ENCODE measurements around the gene MED13. TPM values are rescaled to one million over a fixed set of nuclear protein-coding genes. Genes with fewer than 3 reads are reported as not detected.

The MED13 gene
- total RNA-seq, 1 experiment from 2014 or later: 77.6 TPM

DNA sequence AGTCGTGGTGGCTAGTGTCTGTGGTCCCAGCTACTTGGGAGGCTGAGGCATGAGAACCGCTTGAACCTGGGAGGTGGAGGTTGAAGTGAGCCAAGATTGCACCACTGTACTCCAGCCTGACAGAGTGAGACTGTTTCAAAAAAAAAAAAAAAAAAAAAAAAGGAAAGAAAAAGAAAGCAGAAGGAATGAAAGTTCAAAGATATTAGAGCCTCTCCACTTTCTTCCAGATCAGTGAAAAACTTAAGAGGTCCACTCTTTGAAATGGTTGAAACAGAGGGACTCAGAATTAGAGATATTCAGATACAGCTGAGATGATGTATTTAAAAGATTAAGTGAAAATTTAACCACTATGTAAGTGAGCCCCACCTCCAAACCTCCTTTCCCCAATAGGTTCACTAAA lies 16.8 kb downstream of the MED13 start:
- Mint-ChIP-seq H3K27me3 (ENCODE audit: insufficient read depth, unreplicated experiment) (no peaks in the 10 kb centered on the region), H3K36me3 (ENCODE audit: insufficient read depth, unreplicated experiment) (peaks cover 81% of the 10 kb centered on the region), H3K9me3 (ENCODE audit: unreplicated experiment) (no peaks in the 10 kb centered on the region), H3K4me3 (ENCODE audit: unreplicated experiment) (no peak overlapping the region), H3K4me1 (ENCODE audit: low read depth, unreplicated experiment) (peaks cover 13% of the 10 kb centered on the region), H3K27ac (ENCODE audit: unreplicated experiment) (no peak overlapping the region)
- intact Hi-C loops (cut with micrococcal nuclease; ENCODE audit: unreplicated experiment): no loop called here
- no peak for TF ChIP-seq CTCF (IDR thresholded peaks at IDR 0.05; ENCODE audit: insufficient read depth in 1 of 2, low read depth in 1 of 2, low read length in 1 of 2, severe bottlenecking in 1 of 2, unreplicated experiment in 1 of 2)
- H3K27me3 ChIP-seq (replicated peaks; ENCODE audit: control insufficient read depth, insufficient read depth, low read length): no peaks in the 10 kb centered on the region
- POLR2A ChIA-PET: no interaction called here
- no peaks in the 10 kb centered on the region for H3K4me1 ChIP-seq
- DNase-seq: no peak
- no TSS peak for BruUV-seq (replicated peaks)
- CTCF ChIA-PET: no interaction called here
- H3K36me3 ChIP-seq (ENCODE audit: control insufficient read depth, insufficient read depth, low read length): 0 out of 2 replicates have a peak, but pooled peaks cover 1% of the 10 kb centered on the region
- no peaks in the 10 kb centered on the region for H3K9me3 ChIP-seq
- no peak overlapping the region for H3K4me3 ChIP-seq (ENCODE audit: low read depth, low read length)

DNA sequence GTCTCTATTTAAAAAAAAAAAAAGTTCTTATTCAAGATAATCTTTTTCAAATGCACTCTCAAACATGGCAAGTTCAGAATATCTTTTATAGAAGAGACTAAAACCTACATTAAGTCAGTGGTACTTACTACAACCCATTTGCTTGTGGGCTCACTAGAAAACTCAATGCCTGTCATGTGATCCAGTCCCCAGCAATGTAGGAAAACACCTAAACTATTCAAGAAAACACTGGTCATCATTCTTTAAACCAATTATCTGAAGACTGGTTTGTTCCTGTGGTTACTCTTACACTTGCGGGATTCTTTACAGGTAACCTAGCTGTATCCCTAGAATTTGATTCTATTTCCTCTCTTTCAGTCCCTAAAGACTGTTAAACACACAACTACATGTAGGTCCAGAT lies 19.6 kb downstream of the MED13 start:
- intact Hi-C loops (cut with micrococcal nuclease; ENCODE audit: unreplicated experiment): no loop called here
- POLR2A ChIA-PET: no interaction called here
- no peaks in the 10 kb centered on the region for H3K27me3 ChIP-seq (replicated peaks; ENCODE audit: control insufficient read depth, insufficient read depth, low read length)
- Mint-ChIP-seq H3K27me3 (ENCODE audit: insufficient read depth, unreplicated experiment) (no peaks in the 10 kb centered on the region), H3K4me3 (ENCODE audit: unreplicated experiment) (no peak overlapping the region), H3K4me1 (ENCODE audit: low read depth, unreplicated experiment) (no peaks in the 10 kb centered on the region), H3K9me3 (ENCODE audit: unreplicated experiment) (no peaks in the 10 kb centered on the region), H3K27ac (ENCODE audit: unreplicated experiment) (no peak overlapping the region), H3K36me3 (ENCODE audit: insufficient read depth, unreplicated experiment) (peaks cover 78% of the 10 kb centered on the region)
- H3K36me3 ChIP-seq (ENCODE audit: control insufficient read depth, insufficient read depth, low read length): 0 out of 2 replicates have a peak, but pooled peaks cover 1% of the 10 kb centered on the region
- DNase-seq: no peak
- no peak overlapping the region for H3K4me3 ChIP-seq (ENCODE audit: low read depth, low read length)
- BruUV-seq (replicated peaks): no TSS peak
- no peaks in the 10 kb centered on the region for H3K9me3 ChIP-seq
- CTCF ChIA-PET: interaction anchor here (1.2 kb wide), 1 partner anchor 64 kb away, joined by 3 read pairs; no protein-coding TSS in a partner anchor
- TF ChIP-seq CTCF (IDR thresholded peaks at IDR 0.05; ENCODE audit: insufficient read depth in 1 of 2, low read depth in 1 of 2, low read length in 1 of 2, severe bottlenecking in 1 of 2, unreplicated experiment in 1 of 2): no peak
- no peaks in the 10 kb centered on the region for H3K4me1 ChIP-seq

DNA sequence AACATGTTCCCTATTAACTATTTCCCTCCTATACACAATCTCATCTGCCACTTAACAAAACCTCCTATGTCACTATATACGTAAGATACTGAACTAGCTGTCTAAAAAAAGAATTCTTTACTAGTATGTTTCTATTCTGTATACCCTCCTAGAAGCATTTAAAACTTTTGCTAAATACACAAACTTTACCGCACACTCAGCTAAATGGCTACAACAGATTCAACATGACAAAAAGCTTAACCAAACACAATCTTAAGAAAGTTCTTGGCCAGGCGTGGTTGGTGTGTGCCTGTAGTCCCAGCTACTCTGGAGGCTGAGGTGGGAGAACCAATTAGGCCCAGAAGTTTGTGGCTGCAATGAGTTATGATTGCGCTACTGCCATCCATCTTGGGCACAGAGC lies 20.0 kb downstream of the MED13 start:
- Mint-ChIP-seq H3K9me3 (ENCODE audit: unreplicated experiment) (no peaks in the 10 kb centered on the region), H3K4me3 (ENCODE audit: unreplicated experiment) (no peak overlapping the region), H3K4me1 (ENCODE audit: low read depth, unreplicated experiment) (no peaks in the 10 kb centered on the region), H3K36me3 (ENCODE audit: insufficient read depth, unreplicated experiment) (peaks cover 78% of the 10 kb centered on the region), H3K27me3 (ENCODE audit: insufficient read depth, unreplicated experiment) (no peaks in the 10 kb centered on the region), H3K27ac (ENCODE audit: unreplicated experiment) (no peak overlapping the region)
- Histone ChIP-seq H3K4me3 (ENCODE audit: low read depth, low read length) (no peak overlapping the region), H3K9me3 (no peaks in the 10 kb centered on the region), H3K36me3 (ENCODE audit: control insufficient read depth, insufficient read depth, low read length) (0 out of 2 replicates have a peak, but pooled peaks cover 1% of the 10 kb centered on the region), H3K4me1 (no peaks in the 10 kb centered on the region), H3K27me3 (replicated peaks; ENCODE audit: control insufficient read depth, insufficient read depth, low read length) (no peaks in the 10 kb centered on the region)
- no peak for DNase-seq
- POLR2A ChIA-PET: no interaction called here
- TF ChIP-seq CTCF (IDR thresholded peaks at IDR 0.05; ENCODE audit: insufficient read depth in 1 of 2, low read depth in 1 of 2, low read length in 1 of 2, severe bottlenecking in 1 of 2, unreplicated experiment in 1 of 2): no peak
- intact Hi-C loops (cut with micrococcal nuclease; ENCODE audit: unreplicated experiment): no loop called here
- CTCF ChIA-PET: interaction anchor here (1.2 kb wide), 1 partner anchor 64 kb away, joined by 3 read pairs; no protein-coding TSS in a partner anchor
- BruUV-seq (replicated peaks): no TSS peak

Data from Caco-2 (cell line).